ENCODE measurements around the gene FNBP1.

DNA sequence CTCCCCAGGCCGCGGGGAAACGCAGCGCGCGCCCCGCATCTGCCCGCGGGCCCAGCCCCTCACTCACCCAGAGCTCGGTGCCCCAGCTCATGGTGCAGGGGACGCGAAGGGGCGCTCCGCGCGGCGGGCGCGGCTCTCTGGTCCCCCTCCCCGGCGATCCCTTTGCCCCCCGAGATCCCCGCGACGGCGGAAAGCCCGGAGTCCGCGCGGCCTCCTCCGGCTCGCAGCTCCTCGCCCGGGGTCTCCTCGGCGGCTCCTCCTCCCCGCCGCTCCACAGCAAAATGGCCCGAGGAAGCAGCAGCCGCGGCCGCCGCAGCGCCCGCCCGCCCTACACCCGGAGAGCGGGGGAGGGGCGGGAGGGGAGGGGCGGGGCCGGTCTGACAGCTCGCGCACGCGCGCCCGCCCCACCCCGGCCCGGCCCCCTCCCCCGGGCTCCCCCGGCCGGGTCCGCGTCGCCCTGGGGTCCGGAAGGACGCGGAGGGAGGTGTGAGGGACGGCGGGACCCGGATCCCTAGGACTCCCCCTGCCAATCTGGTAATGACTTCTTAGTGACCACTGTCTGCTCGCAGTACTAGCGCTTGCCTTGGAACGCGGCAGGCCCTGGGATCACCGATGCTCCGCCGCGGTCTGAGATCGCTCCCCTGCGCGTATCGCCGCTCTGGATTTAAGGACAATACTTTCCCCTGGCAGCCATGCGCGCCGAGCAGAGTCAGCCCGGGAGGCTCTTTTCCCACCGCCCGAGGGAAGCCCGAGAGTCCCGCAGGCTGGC, at the start of gene FNBP1:
- TF ChIP-seq CTCF (IDR thresholded peaks at IDR 0.05; ENCODE audit: insufficient read depth, low read length, poor library complexity, severe bottlenecking) (no peak), EZH2phosphoT487 (conservative IDR thresholded peaks at IDR 0.05; ENCODE audit: low read length) (no peak)
